Hematopoietic multipotent progenitor cell treated with erythropoietin and hydrocortisone succinate and interleukin-3 and kit ligand, for 17 days (in vitro differentiated cells): Measurements from ENCODE around the gene MAFF.
A peak's percentile ranks its signal among the peaks of the same experiment; 100 is the strongest.

Source experiments
- DNase-seq: peaks from one replicate; pipeline ENCODE4 v3.0.0-alpha.2; 2015; ENCODE audit warnings: low spot score

The MAFF gene

DNA sequence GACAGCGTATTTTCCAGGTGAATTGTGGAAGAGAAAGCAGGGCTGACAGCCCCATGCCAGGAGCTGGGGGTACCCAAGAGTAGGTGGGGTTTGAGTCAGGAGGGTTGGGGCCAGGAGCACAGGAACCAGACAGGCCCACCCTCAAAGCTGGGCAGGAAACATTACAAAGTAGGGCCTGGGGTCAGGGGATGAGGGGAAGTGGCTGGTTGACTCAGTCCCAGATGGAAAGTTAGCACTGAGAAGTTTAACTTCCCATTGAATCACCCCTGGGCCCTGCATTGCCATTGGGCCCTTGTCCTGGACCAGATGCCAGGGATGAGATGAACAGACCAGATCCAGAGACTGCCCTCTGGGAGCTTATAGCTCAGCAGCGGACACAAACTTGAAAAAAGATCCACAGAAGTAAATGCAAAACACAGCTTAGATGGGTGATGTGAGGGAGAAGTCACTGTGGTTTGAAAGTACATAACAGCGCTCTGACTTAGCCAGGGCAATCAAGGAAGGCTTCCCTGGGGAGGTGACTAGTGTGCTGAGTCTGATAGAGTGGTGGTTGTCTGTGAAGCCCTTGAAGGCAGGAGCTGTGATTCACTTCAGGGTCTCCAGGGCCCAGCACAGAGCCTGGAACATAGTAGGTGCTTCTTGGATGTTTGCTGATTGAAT, 2.2 kb downstream of the MAFF start:
- no peak for DNase-seq

- DNase-seq: no peak
Measured at GRCh38 chr22:38204784-38205183, 3.0 kb downstream of the MAFF start.

DNA sequence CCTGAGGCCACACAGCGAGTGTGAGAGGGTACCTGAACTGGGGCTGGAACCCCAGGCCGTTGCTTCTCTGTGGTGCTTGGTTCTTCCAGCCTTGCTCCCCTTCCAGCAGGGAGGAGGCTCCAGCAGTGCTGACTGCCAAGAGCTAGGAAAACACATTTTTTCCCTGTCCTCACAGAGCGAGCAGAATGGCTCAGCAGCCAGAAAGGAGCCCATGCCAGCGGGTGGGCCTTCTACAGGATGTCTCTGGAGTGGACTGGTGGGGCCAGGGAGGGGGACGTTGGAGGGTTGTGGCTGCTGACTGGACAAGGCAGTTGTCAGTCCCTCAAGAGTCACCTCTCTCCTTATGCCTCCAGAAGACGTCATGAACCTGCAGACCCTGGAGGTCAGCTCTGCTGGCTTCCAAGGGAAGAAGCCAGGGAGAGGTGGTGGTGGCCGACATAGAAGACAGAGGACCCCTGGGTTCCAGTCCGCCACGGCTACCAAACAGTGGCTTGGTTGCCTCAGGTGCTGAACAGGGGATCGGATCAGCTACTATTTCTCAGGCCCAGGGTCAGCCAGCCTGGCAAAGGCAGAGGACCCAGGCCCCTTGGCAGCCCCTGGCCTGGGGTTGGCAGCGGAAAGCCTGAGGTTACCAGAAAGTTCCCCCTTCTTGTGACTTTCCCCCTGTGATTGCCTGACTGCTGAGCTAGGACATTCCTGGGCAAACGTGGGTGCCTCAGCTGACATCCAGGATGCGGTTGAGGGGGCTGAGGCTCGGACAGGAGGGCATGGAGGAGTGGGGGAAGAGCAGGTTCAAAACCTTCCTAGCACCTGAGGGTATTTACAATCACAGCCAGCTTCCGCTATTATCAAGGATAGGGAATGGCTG, 3.7 kb downstream of the MAFF start:
- no peak for DNase-seq

DNA sequence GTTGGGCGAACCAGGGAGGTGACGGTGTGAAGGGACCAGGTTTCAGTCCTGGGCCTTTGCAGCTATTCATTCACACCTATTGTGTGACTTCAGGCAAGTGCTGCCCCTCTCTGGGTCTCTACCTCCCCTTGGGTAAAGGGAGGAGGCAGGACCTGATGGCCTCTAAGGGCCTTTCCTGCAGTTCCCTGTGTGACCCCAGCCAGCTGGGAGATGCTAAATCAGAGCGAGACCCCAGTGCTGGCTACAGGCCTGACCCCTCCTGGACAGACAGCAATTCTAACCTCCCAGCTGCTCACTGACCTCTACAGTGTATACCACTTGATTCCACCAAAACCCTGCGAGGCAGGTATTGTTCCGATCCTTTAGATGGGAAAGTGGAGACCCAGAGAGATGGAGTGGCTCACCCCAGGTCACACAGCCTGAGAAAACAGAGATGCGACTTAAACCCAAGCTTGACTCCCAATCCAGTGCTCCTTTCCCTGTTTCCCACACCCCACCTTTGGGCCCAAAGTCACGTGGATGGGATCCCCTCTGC, 6.2 kb downstream of the MAFF start:
- no peak for DNase-seq

DNA sequence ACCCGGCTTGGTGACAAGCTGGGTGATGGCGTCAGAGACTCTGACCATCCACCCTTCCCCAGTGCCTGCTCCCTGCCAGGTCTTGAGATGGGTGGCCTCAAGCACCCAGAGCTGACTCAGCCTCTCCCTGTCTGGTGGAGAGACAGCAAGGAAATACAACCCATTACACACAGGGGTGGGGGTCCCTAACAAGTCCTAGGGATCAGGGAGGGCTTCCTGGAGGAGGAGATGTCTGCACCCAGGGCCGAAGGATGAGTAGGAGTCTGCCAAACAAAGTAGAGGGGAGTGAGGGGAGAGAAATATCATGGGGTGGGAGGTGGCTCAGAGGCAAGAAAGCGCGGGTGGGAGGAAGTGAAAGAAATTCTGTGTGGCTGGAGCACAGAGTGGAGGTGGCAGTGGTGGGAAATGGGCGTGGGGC, 6.8 kb downstream of the MAFF start:
- DNase-seq: no peak

DNA sequence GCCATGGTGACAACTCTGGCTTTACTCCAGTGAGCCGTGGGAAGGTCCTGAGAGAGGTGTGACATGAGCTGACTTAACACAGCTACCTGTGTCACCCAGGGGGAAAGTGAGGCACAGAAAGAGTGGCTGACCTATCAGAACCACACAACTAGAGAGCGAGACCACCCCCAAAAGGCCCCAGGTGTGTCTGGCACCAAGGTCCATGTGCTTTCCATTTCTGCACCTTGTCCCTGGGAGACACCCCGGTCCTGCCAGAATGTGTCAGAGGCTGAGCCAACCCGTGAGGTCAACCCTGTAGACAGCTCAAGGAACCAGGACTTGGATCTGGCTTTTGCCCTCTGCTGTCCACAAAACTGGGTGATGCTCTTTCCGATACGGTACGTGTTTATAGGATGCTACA, 9.8 kb downstream of the MAFF start:
- DNase-seq: no peak

- no peak for DNase-seq
Measured at GRCh38 chr22:38212442-38212841, 10.6 kb downstream of the MAFF start.

- DNase-seq: no peak
Measured at GRCh38 chr22:38213319-38213989, 11.7 kb downstream of the MAFF start.

- DNase-seq: no peak
Measured at GRCh38 chr22:38213990-38214301, 12.2 kb downstream of the MAFF start.

- peak; percentile 56 for DNase-seq
Measured at GRCh38 chr22:38214302-38215056, 12.7 kb downstream of the MAFF start.

GRCh38 chr22:38215156-38216038, 13.6 kb downstream of the MAFF start:
- DNase-seq: no peak

GRCh38 chr22:38218661-38219622, 17.1 kb downstream of the MAFF start:
- no peak for DNase-seq

DNA sequence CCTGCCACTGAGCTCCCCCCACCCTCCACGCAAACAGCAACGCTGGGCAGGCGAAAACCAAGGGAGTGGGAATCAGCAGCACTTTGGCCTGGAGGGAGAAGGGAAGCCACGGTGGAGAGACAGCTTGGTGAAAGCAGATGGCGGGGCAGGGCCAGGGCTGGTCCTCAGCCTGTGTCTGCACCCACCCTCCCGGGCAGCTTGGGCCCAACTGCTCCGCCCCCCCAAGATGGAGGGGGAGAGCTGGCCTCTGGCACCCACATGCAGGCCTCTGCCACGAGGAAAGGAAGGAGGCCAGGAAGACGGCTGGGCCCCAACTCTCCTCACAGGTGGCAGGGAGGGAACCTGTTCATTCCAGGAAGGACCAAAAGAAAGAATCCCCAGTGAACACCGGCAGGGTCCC, 17.8 kb downstream of the MAFF start:
- DNase-seq: no peak

- DNase-seq: no peak
Measured at GRCh38 chr22:38220163-38220562, 18.4 kb downstream of the MAFF start.

- DNase-seq: no peak
Measured at GRCh38 chr22:38220653-38221386, 19.0 kb downstream of the MAFF start.

DNA sequence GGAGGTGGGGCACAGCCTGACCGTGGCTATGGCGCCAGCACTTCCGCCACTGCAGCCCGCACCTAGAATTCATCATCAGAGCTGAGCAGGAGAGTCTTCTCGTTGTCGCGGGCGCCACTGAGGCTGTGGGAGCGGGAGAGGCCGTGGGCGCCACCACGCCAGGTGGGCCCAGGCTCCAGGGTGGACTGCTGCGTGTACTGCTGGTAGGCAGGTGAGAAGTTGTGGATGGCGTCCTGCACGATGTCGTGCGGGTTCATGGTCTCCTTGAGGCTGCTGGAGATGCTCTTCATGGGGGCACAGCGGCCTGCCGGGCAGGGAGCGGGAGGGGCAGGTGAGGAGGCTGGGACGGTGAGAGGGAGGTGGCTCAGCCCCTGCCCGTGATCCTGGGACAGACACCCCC, 19.6 kb downstream of the MAFF start:
- no peak for DNase-seq

GRCh38 chr22:38221908-38222796, 20.4 kb downstream of the MAFF start:
- no peak for DNase-seq

DNA sequence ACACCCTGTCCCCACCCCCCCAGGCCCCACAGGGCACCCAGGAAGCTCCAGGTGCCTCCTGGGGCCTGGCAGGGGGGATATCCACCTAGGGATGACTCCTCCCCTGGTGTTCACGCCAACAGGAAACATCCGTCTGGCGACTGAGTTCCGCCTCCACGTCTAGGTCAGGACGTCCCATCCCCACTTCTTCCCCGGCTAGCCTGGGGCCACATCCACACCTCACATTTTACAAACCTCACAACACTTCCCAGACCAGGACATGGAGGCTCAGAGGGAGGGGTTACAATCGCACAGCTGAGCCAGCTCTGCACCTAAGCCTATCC, 21.0 kb downstream of the MAFF start:
- DNase-seq: no peak
